ENCODE measurements around the gene RBM20. TPM values are rescaled to one million over a fixed set of nuclear protein-coding genes. Genes with fewer than 3 reads are reported as not detected.

The RBM20 gene
- polyA plus RNA-seq, 10 donors, result 6.8 to 17.0 (median 10.3) TPM

GRCh38 chr10:110786172-110786571, 142.0 kb downstream of the RBM20 start:
- no peak for DNase-seq

DNA sequence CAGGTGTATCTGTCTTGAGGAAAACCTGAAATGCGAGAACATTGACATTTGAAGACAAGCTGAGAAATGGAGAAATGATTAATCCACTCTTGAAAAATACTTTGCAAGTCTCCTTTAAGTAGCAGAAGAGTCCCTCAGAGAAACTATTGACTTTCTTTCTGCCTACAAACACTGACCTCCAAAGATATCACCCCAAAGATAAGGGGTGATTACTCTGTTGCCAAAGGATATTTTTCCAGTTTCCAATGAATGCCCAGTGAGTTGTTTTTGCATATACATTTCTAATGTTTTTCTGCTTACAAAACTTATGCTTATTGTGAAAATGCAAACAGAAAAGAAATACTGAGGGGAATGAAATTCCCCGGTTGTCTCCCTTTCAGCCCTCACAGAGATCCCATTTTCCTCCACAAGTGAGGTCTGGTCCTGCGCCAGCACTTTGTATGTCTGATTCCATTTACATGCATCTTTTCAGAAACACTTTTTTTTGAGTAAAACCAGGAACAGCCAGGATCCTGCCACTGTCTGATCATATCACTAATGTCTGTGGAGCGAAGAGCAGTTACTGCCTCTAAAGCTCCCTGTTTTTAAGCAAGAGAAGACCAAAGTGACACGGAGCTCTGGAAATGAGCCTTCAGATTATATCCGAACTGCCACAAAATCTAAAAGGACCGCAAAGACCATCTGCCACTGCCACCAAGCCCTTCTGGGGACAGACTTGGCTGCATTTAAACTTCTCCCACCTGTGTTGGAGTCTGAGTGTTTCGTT, 144.7 kb downstream of the RBM20 start:
- DNase-seq, result peak in 1 of 3 donors; percentile 17

- no peak for DNase-seq
Observed at GRCh38 chr10:110789604-110790433, 145.7 kb downstream of the RBM20 start.

DNA sequence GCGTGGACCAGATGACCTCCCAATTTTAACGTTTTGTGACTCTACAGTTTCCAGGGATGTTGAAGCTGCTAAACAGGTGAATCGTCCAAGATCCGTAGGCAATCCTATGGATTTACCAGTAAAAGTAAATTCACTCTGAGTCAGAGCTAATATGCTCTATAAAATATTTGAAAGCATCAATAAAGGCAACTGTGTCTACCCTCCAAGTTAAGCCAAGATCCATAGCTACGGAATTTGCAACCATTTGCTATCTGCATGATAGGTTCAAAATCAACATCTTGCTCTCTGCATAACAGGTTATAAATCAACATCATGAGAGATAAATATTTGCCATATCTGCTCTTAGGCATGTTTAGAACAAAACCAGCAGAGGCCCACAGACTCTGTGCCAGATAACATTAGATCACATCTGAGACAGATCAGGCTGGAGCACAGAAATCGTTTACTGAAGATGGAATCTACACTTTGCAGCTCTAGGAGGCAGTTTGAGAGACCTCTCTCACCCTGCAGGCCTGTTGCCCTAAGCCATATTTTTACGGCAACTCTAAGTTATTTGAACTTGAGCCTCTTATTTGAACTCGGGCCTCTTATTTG, 146.9 kb downstream of the RBM20 start:
- DNase-seq, result no peak

- DNase-seq, result no peak
Observed at GRCh38 chr10:110791541-110792073, 147.5 kb downstream of the RBM20 start.

DNA sequence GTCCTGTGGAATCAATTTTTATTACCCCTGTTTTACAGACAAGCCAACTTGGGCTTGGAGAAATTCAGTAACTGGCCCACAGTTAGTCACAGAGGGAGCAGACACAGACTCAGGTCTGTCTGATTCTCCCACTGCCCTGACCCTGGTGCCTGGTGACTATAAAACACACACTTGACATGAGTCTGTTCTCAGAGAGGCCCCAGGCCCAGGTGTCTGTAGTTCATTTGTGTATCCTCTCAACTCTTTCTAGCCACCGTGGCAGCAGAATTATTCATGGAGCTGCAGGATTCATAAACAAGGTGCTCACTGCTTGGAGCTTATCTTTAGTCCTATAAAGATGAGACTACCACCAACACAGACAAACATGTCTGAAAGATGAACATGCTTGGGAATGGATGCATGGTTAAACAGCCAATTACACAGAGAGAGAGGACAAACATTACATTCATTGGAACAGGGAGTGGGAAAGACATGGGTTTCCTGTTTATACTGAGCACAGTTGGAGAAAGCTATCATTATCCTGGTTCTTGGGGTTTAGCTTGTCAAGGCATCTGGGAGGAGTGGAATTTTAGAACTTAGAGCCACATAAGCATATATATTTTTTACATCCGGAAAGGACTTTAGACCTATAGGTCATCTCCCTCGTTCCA, 148.5 kb downstream of the RBM20 start:
- no peak for DNase-seq

DNA sequence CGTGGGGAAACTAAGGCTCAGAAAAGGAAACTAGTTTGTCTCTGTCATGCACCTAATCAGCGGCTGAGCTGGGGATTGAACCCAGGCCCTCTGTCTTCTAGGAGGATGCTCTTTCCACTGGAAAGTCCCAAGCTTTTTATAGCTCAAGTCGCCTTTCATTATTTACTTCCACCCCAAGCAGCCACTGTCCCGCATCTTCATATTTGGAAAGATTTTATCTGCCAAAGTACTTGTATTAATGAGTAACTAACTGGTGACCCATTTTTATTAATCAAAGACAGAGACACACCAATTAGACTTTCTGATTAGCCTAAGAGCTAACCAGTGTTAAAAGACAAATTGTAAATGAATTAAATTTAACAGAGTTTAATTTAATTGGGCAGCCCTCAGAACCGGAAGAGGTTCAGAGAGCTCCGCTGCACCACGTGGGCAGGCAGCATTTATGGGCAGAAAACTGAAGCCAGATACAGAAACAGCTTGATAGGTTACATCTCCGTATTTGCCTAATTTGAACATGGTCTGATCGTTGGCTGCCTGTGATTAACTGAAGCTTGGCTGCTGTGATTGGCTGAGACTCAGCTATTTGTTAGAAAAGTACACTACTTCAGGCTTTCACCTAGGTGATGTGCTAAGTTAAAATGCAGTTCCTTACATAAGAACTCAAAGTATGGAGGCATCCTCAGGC, 149.1 kb downstream of the RBM20 start:
- no peak for DNase-seq

GRCh38 chr10:110793886-110794285, 149.8 kb downstream of the RBM20 start:
- DNase-seq, result no peak

DNA sequence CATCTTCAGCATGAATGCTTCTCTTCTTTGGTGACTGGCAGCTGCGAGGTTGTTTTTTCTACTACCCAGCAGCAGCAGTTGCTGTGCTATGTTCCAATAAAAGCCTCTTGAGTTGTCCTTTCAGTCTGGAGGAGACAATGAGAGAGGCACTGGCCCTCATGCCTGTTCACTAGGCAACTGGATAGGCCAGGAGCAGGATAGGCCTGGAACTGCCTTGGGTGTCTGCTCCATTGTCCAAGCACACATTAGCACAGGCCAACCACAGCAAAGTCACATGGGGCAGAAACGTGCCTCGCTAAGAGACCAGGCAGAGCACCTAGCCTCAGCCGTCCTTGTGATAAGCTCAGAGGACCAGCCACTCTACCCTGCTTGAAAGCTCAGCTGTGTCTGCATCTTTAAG, 150.7 kb downstream of the RBM20 start:
- peak in 1 of 3 donors; percentile 22 for DNase-seq

GRCh38 chr10:110797416-110797815, 153.3 kb downstream of the RBM20 start:
- DNase-seq, result no peak

DNA sequence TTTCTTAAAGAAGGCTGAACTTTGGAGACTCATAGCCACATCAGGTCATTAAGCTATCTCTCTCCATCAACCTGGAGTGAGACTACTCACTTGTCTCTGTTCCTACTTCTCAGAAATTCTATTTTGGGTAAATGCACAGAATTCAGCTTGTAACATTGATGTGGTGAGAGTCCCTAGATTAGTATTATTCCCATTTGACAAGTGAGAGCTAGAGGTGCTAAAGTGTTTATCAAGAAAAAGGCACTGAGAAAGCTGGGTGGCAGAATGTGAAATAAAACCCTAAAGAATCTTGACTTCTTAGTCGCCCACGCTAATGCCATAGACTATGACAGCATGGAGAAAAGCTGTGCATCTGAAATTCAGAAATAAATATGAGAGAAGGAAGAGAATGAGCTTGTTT, 154.2 kb downstream of the RBM20 start:
- no peak for DNase-seq

DNA sequence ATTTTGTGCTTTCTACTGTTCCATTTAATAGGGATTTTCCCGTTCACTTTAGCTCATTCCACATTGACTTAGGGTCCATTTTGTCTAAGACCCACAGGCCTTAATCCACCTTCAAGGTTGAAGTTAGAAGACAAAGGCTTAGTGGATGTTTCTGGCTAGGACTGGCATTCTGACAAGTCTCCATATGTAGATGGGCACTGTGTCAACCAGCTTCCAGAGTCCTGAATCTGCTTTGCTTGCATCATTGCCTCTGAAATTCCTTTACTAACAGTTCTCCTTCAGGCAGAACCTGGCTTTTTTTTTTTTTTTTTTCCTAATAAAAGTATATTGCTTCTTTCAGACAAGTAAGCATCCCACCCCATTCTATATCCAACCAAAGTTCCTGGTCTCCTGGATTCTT, 158.0 kb downstream of the RBM20 start:
- no peak for DNase-seq

DNA sequence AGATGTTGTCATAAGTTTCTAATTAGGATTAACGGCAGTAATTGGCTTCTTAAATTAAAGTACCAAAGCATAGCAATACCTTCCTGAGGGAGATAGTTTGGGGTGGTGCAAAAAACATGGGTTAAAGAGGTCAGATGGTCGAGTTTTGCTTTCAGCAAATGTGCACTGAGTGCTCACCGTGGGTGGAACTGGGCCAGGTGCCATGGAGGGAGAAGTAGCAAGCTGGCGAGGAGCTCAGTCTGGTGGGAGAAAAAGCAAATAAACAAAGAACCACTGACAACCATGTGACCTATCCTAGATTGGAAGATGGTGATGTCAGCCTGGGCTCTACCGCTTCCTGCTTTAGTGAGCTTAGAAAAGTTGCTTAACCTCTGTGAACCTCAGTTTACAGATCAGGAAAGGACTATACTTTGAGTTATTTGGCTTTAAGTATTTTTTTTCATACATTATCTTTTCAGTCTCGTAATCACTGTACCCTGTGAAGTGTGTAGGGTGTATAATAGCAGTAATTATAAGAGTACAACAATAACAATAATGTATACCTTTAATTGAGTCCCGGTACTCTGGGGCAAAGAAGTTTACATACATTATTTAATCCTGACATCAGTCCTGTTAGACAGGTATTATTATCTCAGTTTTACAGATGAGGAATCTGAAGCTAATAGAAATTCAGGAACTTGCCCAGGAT, 158.6 kb downstream of the RBM20 start:
- peak in 1 of 3 donors; percentile 58 for DNase-seq

DNA sequence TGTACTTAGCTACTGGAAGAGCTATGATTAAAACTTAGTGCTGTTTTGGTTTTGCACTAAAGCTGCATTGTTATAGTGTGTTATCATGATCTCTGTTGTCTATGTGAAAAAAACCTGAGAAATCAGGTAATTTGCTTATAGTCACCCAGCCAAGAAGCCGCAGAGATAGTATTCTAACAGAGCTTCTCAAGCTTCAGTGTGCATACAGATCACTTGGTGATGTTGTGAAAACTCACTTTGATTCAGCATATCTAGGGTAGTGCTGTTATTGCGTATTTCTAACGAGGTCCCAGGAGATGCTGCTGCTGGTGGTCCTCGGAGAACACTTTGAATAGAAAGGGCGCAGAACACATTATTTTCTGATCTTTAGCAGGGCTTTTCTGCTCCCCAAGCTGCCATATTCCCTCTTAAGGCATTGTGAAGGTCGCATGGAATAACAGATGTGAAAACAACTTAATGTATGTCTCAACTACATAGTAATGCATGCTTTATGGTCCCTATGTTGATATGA, 159.2 kb downstream of the RBM20 start:
- DNase-seq, result no peak

DNA sequence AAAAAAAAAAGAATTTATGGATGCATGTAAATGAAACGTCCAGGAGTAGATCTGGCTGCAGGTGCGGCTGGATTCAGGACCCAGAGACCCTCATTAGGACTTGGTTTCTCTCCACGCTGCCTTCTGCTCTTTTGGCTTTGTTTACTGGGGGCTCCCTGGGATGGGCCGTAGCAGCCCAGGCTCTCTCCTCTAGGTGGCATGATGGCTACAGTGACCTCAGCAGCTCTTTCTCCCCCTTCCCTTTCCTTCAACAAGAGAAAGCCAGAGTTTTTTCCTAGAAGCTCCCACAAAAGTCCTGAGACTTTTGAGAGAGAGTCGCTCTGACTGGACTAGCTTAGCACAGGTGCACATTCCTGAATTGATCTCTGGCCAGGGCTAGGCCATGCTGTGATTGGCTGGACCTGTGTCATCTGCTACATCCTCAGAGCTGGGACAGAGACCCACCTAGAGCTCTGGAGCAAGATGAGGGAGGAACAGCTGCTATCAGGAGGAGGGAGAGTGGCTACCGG, 159.7 kb downstream of the RBM20 start:
- DNase-seq, result peak in 2 of 3 donors; percentile 68 to 80

DNA sequence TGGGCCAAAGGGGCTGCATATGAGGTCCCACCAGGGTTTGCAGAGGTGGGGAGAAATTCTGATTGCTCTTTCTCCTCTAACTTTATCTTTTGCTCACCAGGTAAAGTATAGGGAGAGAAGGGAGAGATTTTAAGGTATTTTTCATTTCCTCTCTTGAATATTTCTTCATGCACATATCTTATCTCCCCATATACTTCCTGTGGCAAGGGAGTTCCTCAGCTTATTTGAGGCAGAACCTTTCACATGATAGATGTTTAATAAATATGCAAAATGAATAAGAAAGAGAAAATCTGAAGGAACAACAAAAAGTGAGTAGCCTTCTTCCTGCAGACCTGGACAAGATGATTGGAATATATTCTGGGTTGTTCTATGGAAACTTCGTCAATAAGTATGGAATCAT, 160.2 kb downstream of the RBM20 start:
- no peak for DNase-seq

- no peak for DNase-seq
Observed at GRCh38 chr10:110805292-110805691, 161.2 kb downstream of the RBM20 start.

GRCh38 chr10:110806335-110806734, 162.2 kb downstream of the RBM20 start:
- no peak for DNase-seq

DNA sequence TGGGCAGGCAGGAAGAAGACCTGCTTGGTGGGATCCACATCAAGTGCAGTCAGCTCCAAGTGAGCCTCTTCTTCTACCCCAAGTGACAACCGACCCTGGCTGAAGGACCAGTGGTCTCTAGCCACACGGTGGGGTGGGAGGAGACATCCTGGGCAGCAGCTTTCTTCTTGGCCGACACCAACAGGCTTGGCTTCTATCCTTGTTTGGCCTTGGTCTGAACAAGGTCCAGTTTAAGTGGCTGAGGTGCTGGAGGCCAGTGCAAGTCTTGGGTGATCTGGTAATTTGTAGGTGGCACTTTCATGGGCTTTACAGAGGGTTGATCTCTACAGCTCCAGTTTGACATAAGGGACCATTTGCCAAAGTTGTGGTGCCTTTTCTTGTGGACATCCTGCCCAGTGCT, 164.0 kb downstream of the RBM20 start:
- no peak for DNase-seq

DNA sequence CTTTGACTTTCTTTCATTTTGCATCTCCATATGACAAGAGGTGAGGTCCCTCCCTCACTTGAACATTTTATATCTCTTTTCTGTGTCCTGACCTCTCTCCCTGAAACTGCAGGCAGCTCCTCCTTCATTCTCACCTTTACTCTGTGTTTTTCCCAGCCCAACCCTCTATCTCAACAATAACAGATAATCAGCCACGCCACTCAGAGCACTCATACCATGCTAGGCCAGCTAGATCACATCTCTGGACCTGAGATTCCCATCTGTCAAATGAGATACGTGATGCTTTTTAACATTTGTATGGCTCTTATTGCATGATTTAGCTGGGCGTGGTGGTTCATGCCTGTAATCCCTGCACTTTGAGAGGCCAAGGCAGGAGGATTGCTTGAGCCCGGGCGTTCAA, 164.5 kb downstream of the RBM20 start:
- no peak for DNase-seq

Data from muscle of back (tissue), 11 donors.